A549 (cell line): ENCODE data around the gene DNAJC5.
"Not testable (repeated sequence)": the region's sequence is repeated elsewhere in the genome, so short reads cannot be mapped to it uniquely, and the experiment has no call there.

ENCODE experiments used
- CTCF ChIP-seq: fragments of >200 bp; sonication (Bioruptor Twin); formaldehyde crosslinking; IDR thresholded peaks from 3 replicates; pipeline ENCODE4 v1.5.1; 2016
- HDAC2 ChIP-seq: fragments of 200-600 bp; sonication (generic); IDR thresholded peaks from 2 replicates; pipeline ENCODE4 v1.6.1; 2016
- HOXA7 ChIP-seq: fragments of 250-450 bp; sonication (Bioruptor Pico); IDR thresholded peaks from 2 replicates; pipeline ENCODE4 v1.5.0; 2020; ENCODE audit warnings: mild to moderate bottlenecking, moderate library complexity
- JUN ChIP-seq, 2 experiments: fragments of >200 bp; sonication (Bioruptor Twin); formaldehyde crosslinking; IDR thresholded peaks; 2 replicates in 1 of 2; 3 replicates in 1 of 2; pipeline ENCODE4 v1.6.1; 2016 to 2017
- MAFK ChIP-seq: fragments of 450-650 bp; IDR thresholded peaks from 2 replicates; pipeline ENCODE4 v1.6.1; 2014; ENCODE audit not compliant: partially characterized antibody
- RAD21 ChIP-seq, 2 experiments: fragments of >200 bp in 1 of 2; sonication (Bioruptor Twin) in 1 of 2; formaldehyde crosslinking in 1 of 2; IDR thresholded peaks in 1 of 2; conservative IDR thresholded peaks in 1 of 2; 2 replicates in 1 of 2; 3 replicates in 1 of 2; pipeline ENCODE4 v1.6.1; 2012 to 2018; ENCODE audit warnings: inconsistent platforms in 1 of 2
- RFX5 ChIP-seq: fragments of 450-650 bp; IDR thresholded peaks from 2 replicates; pipeline ENCODE4 v1.7.1; 2014; ENCODE audit warnings: antibody characterized with exemption, mild to moderate bottlenecking, moderate library complexity
- USF2 ChIP-seq: fragments of 450-650 bp; IDR thresholded peaks from 2 replicates; pipeline ENCODE4 v1.6.1; 2014; ENCODE audit warnings: antibody characterized with exemption
- TF ChIP-seq, protein P1 (sequence below): IDR thresholded peaks from 2 replicates; pipeline ENCODE4 v1.6.1; 2012; ENCODE audit warnings: low read depth, borderline replicate concordance
- TF ChIP-seq, protein P2 (sequence below): fragments of 200-600 bp; sonication (generic); IDR thresholded peaks from 2 replicates; pipeline ENCODE4 v1.6.1; 2016; ENCODE audit warnings: antibody characterized with exemption, mild to moderate bottlenecking, moderate library complexity

DNA sequence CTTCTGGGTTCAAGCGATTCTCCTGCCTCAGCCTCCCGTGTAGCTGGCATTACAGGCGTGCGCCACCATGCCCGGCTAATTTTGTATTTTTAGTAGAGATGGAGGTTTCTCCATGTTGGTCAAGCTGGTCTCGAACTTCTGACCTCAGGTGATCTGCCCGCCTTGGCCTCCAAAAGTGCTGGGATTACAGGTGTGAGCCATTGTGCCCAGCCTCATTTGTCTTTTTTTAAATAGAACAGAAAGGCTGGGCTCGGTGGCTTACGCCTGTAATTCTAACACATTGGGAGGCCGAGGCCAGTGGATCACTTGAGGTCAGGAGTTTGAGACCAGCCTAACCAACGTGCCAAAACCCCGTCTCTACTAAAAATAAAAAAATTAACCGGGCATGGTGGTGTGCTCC lies 27.9 kb upstream of the DNAJC5 start:
- TF ChIP-seq, protein P1, sequence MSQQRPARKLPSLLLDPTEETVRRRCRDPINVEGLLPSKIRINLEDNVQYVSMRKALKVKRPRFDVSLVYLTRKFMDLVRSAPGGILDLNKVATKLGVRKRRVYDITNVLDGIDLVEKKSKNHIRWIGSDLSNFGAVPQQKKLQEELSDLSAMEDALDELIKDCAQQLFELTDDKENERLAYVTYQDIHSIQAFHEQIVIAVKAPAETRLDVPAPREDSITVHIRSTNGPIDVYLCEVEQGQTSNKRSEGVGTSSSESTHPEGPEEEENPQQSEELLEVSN, result not testable (repeated sequence)
- not testable (repeated sequence) for TF ChIP-seq HDAC2; USF2; HOXA7; CTCF; JUN (IDR thresholded peaks at IDR 0.05); MAFK; RFX5; RAD21 (conservative IDR thresholded peaks at IDR 0.05 in 1 of 2, IDR thresholded peaks at IDR 0.05 in 1 of 2)
- TF ChIP-seq, protein P2, sequence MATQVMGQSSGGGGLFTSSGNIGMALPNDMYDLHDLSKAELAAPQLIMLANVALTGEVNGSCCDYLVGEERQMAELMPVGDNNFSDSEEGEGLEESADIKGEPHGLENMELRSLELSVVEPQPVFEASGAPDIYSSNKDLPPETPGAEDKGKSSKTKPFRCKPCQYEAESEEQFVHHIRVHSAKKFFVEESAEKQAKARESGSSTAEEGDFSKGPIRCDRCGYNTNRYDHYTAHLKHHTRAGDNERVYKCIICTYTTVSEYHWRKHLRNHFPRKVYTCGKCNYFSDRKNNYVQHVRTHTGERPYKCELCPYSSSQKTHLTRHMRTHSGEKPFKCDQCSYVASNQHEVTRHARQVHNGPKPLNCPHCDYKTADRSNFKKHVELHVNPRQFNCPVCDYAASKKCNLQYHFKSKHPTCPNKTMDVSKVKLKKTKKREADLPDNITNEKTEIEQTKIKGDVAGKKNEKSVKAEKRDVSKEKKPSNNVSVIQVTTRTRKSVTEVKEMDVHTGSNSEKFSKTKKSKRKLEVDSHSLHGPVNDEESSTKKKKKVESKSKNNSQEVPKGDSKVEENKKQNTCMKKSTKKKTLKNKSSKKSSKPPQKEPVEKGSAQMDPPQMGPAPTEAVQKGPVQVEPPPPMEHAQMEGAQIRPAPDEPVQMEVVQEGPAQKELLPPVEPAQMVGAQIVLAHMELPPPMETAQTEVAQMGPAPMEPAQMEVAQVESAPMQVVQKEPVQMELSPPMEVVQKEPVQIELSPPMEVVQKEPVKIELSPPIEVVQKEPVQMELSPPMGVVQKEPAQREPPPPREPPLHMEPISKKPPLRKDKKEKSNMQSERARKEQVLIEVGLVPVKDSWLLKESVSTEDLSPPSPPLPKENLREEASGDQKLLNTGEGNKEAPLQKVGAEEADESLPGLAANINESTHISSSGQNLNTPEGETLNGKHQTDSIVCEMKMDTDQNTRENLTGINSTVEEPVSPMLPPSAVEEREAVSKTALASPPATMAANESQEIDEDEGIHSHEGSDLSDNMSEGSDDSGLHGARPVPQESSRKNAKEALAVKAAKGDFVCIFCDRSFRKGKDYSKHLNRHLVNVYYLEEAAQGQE, result not testable (repeated sequence)
